ELF-1 (cell line): ENCODE results near the gene C19orf25.
A peak's percentile ranks its signal among the peaks of the same experiment; 100 is the strongest.
"Not testable (repeated sequence)": the region's sequence is repeated elsewhere in the genome, so short reads cannot be mapped to it uniquely, and the experiment has no call there.

Source experiments
- DNase-seq: peaks from one replicate; pipeline ENCODE4 v3.0.0-alpha.2; 2016; ENCODE audit warnings: low read depth, low spot score

C19orf25 gene

GRCh38 chr19:1478934-1479707, at the start of gene C19orf25:
Gene C19orf25, minus strand, starts transcription at chr19:1479215. Its CDS starts 312 bp downstream, at chr19:1478903.
- DNase-seq: peak; percentile 96

- DNase-seq: no peak
Observed at GRCh38 chr19:1527650-1528309, 48.8 kb upstream of the C19orf25 start.

- no peak for DNase-seq
Observed at GRCh38 chr19:1526979-1527649, 48.1 kb upstream of the C19orf25 start.

- no peak for DNase-seq
Observed at GRCh38 chr19:1526066-1526778, 47.2 kb upstream of the C19orf25 start.

- no peak for DNase-seq
Observed at GRCh38 chr19:1525343-1525742, 46.3 kb upstream of the C19orf25 start.

- DNase-seq: no peak
Observed at GRCh38 chr19:1524972-1525325, 45.9 kb upstream of the C19orf25 start.

- no peak for DNase-seq
Observed at GRCh38 chr19:1524287-1524971, 45.4 kb upstream of the C19orf25 start.

- DNase-seq: no peak
Observed at GRCh38 chr19:1523412-1524286, 44.6 kb upstream of the C19orf25 start, which contains the start of gene PLK5. Gene PLK5, plus strand, starts transcription at chr19:1524077. Its CDS starts 2,920 bp downstream, at chr19:1526997.

GRCh38 chr19:1522838-1523237, 43.8 kb upstream of the C19orf25 start:
- no peak for DNase-seq

- DNase-seq: no peak
Observed at GRCh38 chr19:1522061-1522460, 43.0 kb upstream of the C19orf25 start.

GRCh38 chr19:1521636-1522035, 42.6 kb upstream of the C19orf25 start:
- DNase-seq: no peak

GRCh38 chr19:1520203-1520780, 41.3 kb upstream of the C19orf25 start:
- DNase-seq: no peak

GRCh38 chr19:1519802-1520201, 40.8 kb upstream of the C19orf25 start:
- DNase-seq: not testable (repeated sequence)

- DNase-seq: no peak
Observed at GRCh38 chr19:1518471-1518870, 39.5 kb upstream of the C19orf25 start.

- no peak for DNase-seq
Observed at GRCh38 chr19:1516395-1516753, 37.4 kb upstream of the C19orf25 start.

- no peak for DNase-seq
Observed at GRCh38 chr19:1514986-1515721, 36.1 kb upstream of the C19orf25 start.

GRCh38 chr19:1514295-1514661, 35.3 kb upstream of the C19orf25 start:
- DNase-seq: no peak

GRCh38 chr19:1513499-1514294, 34.7 kb upstream of the C19orf25 start:
- no peak for DNase-seq
